HepG2 (cell line): ENCODE measurements around the gene HOXA4. TPM values are rescaled to one million over a fixed set of nuclear protein-coding genes. Genes with fewer than 3 reads are reported as not detected.
A peak's percentile ranks its signal among the peaks of the same experiment; 100 is the strongest.

Experiments used
- CREB1 ChIP-seq, 2 experiments: fragments of 450-650 bp in 1 of 2; IDR thresholded peaks; 2 replicates each; pipeline ENCODE4 v1.6.1; 2016 to 2017; ENCODE audit warnings: control low read depth in 1 of 2, mild to moderate bottlenecking in 1 of 2, missing compliant biosample characterization in 1 of 2, missing genetic modification characterization in 1 of 2
- EP300 ChIP-seq, 3 experiments: sonication (generic) in 1 of 3; formaldehyde crosslinking in 1 of 3; IDR thresholded peaks; 2 replicates each; pipeline versions ENCODE4 v1.5.1 to v1.6.1; 2011 to 2020; ENCODE audit warnings: low read depth in 2 of 3, low read length in 2 of 3, borderline replicate concordance in 1 of 3, improper control_type of control experiment in 1 of 3, mild to moderate bottlenecking in 1 of 3, missing genetic modification reagents in 1 of 3, moderate library complexity in 1 of 3
- ESRRA ChIP-seq: sonication (generic); formaldehyde crosslinking; IDR thresholded peaks from 2 replicates; pipeline ENCODE4 v1.5.1; 2020; ENCODE audit warnings: mild to moderate bottlenecking, low read depth, missing genetic modification reagents
- ETV5 ChIP-seq: IDR thresholded peaks from 2 replicates; pipeline ENCODE4 v1.6.1; 2018; ENCODE audit warnings: missing biosample characterization, missing genetic modification reagents, inconsistent platforms, borderline replicate concordance
- LCORL ChIP-seq, 2 experiments: fragments of 450-650 bp in 1 of 2; sonication (generic) in 1 of 2; formaldehyde crosslinking in 1 of 2; IDR thresholded peaks; 2 replicates each; pipeline versions ENCODE4 v1.5.0 to v1.6.1; 2017 to 2020; ENCODE audit warnings: antibody characterized with exemption in 1 of 2, missing genetic modification reagents in 1 of 2
- MIER3 ChIP-seq: IDR thresholded peaks from 2 replicates; pipeline ENCODE4 v1.6.1; 2016; ENCODE audit warnings: missing compliant biosample characterization, borderline replicate concordance
- NR2F6 ChIP-seq, 2 experiments: IDR thresholded peaks; 2 replicates each; pipeline ENCODE4 v1.6.1; 2016; ENCODE audit warnings: antibody characterized with exemption in 1 of 2, mild to moderate bottlenecking in 1 of 2
- PPARG ChIP-seq: conservative IDR thresholded peaks from 2 replicates; pipeline ENCODE4 v1.6.1; 2016; ENCODE audit warnings: missing biosample characterization, missing genetic modification reagents
- RAD21 ChIP-seq: fragments of 450-650 bp; formaldehyde crosslinking; IDR thresholded peaks from 2 replicates; pipeline ENCODE4 v1.5.0; 2020; ENCODE audit warnings: mild to moderate bottlenecking
- SALL1 ChIP-seq: sonication (generic); formaldehyde crosslinking; IDR thresholded peaks from 2 replicates; pipeline ENCODE4 v1.8.0; 2022; ENCODE audit warnings: mild to moderate bottlenecking, missing genetic modification reagents
- SMC3 ChIP-seq: IDR thresholded peaks from 2 replicates; pipeline ENCODE4 v1.6.1; 2011; ENCODE audit warnings: low read length, improper control_type of control experiment
- SOX6 ChIP-seq, 2 experiments: fragments of 450-650 bp in 1 of 2; sonication (generic) in 1 of 2; formaldehyde crosslinking in 1 of 2; IDR thresholded peaks; 2 replicates each; pipeline versions ENCODE4 v1.4.0 to v1.6.1; 2017 to 2020; ENCODE audit warnings: antibody characterized with exemption in 1 of 2, mild to moderate bottlenecking in 1 of 2, missing genetic modification reagents in 1 of 2
- TBL1XR1 ChIP-seq: fragments of 150-350 bp; IDR thresholded peaks from 2 replicates; pipeline ENCODE4 v1.6.1; 2014; ENCODE audit warnings: borderline replicate concordance, low read length; ENCODE audit not compliant: partially characterized antibody
- polyA plus RNA-seq, 8 experiments: library from polyadenylated mRNA; depleted of rRNA in 3 of 8; stranded (reverse) in 7 of 8; unstranded in 1 of 8; fragments of >200 nt; fragmentation: Illumina TruSeq in 4 of 8; extraction: Trizol in 4 of 8; gene quantifications; 2 replicates each; pipeline versions ENCODE4 v1.2.1 to v1.2.3, GENCODE V29; 2011 to 2016; ENCODE audit warnings: low read depth in 4 of 8, missing spikeins in 1 of 8, mixed read lengths in 1 of 8; ENCODE audit not compliant: insufficient read depth in 1 of 8
- total RNA-seq, 5 experiments: library from RNA; depleted of rRNA; stranded (reverse); fragments of >200 nt; fragmentation: Illumina TruSeq; extraction: Trizol; gene quantifications; 2 replicates each; pipeline ENCODE4 v1.2.3, GENCODE V29; 2016; ENCODE audit warnings: low read depth in 1 of 5
- TF ChIP-seq, protein P1 (sequence below): IDR thresholded peaks from 2 replicates; pipeline ENCODE4 v1.4.0; 2020; ENCODE audit warnings: mild to moderate bottlenecking, missing genetic modification reagents
- TF ChIP-seq, protein P2 (sequence below): sonication (generic); formaldehyde crosslinking; IDR thresholded peaks from 2 replicates; pipeline ENCODE4 v1.4.0; 2020; ENCODE audit warnings: missing genetic modification reagents, borderline replicate concordance
- TF ChIP-seq, protein P3 (sequence below): sonication (generic); formaldehyde crosslinking; IDR thresholded peaks from 2 replicates; pipeline ENCODE4 v1.8.0; 2022; ENCODE audit warnings: missing genetic modification reagents, mild to moderate bottlenecking, moderate library complexity, borderline replicate concordance

The HOXA4 gene
- total and polyA plus RNA-seq, 2 of the 13 experiments (the other 11 are each of a cell fraction or from before 2014, with no cell fraction given) = 2.4 to 5.4 TPM

DNA sequence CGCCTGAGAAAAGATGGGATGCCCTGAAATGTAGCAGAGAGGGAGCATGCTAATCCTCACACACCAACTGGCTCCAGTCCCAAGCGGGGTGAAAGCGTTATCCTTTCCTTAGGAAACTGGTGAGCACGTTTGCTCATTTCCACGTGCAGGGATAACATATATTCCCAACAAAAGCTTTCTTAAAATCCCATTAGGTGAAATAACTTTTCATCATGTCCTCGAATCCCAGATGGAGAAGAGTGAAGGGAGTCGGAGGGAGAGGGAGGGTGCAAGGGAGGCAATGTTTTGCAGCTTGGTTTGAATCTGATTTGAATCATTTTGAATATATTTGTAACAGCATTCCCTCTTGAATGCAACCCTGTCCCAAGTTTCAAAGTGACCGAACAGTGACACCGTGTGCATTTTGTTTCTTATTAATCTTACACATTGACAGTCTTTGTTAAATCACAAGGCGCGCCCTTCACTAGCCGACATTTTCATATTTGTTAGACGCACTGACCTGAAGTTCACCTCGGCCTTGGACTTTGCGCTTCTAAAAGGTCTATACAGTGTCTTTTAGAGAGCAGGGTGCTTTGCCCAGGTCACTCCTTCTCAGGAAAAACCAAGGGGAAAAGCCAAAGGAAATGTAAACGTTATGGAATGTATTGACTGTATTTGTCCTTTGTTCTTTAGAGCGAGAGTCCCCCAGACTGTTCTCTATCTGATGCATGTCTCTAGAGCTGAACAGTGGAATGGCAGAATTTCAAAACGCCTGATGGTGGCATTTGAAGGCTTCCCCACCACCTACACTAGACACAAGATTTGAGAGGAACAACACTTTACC is 3.1 kb upstream of the HOXA4 start (continued):
- peak in 1 of 2 experiments; percentile 75; a peak in 2 of 4 replicates for TF ChIP-seq EP300 (IDR thresholded peaks at IDR 0.05; ENCODE audit: low read depth in 2 of 2, low read length in 2 of 2)
- peak; percentile 34; the same call in 1 of the 2 replicates for TF ChIP-seq EP300 (CRISPR knock-in tag; IDR thresholded peaks at IDR 0.05; ENCODE audit: borderline replicate concordance)
- no peak for TF ChIP-seq SOX6 (IDR thresholded peaks at IDR 0.05)
- TF ChIP-seq SOX6 (CRISPR knock-in tag; IDR thresholded peaks at IDR 0.05) = peak; percentile 90
- TF ChIP-seq SMC3 = peak; percentile 14; the same call in 1 of the 2 replicates
- 0 out of 2 replicates have a peak, but pooled peaks have one; percentile 10 for TF ChIP-seq RAD21
- peak; percentile 81 for TF ChIP-seq SALL1 (CRISPR knock-in tag)
- TF ChIP-seq CREB1 (IDR thresholded peaks at IDR 0.05) = no peak
- peak; percentile 57 for TF ChIP-seq CREB1 (CRISPR knock-in tag; IDR thresholded peaks at IDR 0.05)
- TF ChIP-seq, protein P1, sequence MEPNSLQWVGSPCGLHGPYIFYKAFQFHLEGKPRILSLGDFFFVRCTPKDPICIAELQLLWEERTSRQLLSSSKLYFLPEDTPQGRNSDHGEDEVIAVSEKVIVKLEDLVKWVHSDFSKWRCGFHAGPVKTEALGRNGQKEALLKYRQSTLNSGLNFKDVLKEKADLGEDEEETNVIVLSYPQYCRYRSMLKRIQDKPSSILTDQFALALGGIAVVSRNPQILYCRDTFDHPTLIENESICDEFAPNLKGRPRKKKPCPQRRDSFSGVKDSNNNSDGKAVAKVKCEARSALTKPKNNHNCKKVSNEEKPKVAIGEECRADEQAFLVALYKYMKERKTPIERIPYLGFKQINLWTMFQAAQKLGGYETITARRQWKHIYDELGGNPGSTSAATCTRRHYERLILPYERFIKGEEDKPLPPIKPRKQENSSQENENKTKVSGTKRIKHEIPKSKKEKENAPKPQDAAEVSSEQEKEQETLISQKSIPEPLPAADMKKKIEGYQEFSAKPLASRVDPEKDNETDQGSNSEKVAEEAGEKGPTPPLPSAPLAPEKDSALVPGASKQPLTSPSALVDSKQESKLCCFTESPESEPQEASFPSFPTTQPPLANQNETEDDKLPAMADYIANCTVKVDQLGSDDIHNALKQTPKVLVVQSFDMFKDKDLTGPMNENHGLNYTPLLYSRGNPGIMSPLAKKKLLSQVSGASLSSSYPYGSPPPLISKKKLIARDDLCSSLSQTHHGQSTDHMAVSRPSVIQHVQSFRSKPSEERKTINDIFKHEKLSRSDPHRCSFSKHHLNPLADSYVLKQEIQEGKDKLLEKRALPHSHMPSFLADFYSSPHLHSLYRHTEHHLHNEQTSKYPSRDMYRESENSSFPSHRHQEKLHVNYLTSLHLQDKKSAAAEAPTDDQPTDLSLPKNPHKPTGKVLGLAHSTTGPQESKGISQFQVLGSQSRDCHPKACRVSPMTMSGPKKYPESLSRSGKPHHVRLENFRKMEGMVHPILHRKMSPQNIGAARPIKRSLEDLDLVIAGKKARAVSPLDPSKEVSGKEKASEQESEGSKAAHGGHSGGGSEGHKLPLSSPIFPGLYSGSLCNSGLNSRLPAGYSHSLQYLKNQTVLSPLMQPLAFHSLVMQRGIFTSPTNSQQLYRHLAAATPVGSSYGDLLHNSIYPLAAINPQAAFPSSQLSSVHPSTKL = peak; percentile 92
- TF ChIP-seq ETV5 = peak; percentile 33; the same call in 1 of the 2 replicates
- peak; percentile 64 for TF ChIP-seq TBL1XR1
- TF ChIP-seq ESRRA (CRISPR knock-in tag) = peak; percentile 88
- TF ChIP-seq MIER3 = peak; percentile 73; the same call in 1 of the 2 replicates
- TF ChIP-seq PPARG = peak; percentile 64
- TF ChIP-seq, protein P2, sequence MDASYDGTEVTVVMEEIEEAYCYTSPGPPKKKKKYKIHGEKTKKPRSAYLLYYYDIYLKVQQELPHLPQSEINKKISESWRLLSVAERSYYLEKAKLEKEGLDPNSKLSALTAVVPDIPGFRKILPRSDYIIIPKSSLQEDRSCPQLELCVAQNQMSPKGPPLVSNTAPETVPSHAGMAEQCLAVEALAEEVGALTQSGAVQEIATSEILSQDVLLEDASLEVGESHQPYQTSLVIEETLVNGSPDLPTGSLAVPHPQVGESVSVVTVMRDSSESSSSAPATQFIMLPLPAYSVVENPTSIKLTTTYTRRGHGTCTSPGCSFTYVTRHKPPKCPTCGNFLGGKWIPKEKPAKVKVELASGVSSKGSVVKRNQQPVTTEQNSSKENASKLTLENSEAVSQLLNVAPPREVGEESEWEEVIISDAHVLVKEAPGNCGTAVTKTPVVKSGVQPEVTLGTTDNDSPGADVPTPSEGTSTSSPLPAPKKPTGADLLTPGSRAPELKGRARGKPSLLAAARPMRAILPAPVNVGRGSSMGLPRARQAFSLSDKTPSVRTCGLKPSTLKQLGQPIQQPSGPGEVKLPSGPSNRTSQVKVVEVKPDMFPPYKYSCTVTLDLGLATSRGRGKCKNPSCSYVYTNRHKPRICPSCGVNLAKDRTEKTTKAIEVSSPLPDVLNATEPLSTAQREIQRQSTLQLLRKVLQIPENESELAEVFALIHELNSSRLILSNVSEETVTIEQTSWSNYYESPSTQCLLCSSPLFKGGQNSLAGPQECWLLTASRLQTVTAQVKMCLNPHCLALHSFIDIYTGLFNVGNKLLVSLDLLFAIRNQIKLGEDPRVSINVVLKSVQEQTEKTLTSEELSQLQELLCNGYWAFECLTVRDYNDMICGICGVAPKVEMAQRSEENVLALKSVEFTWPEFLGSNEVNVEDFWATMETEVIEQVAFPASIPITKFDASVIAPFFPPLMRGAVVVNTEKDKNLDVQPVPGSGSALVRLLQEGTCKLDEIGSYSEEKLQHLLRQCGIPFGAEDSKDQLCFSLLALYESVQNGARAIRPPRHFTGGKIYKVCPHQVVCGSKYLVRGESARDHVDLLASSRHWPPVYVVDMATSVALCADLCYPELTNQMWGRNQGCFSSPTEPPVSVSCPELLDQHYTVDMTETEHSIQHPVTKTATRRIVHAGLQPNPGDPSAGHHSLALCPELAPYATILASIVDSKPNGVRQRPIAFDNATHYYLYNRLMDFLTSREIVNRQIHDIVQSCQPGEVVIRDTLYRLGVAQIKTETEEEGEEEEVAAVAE = no peak
- TF ChIP-seq LCORL (IDR thresholded peaks at IDR 0.05) = no peak
- peak; percentile 67; the same call in 1 of the 2 replicates for TF ChIP-seq LCORL (CRISPR knock-in tag; IDR thresholded peaks at IDR 0.05)
- peak; percentile 83 for TF ChIP-seq NR2F6 (IDR thresholded peaks at IDR 0.05)
- peak; percentile 69 for TF ChIP-seq NR2F6 (CRISPR knock-in tag; IDR thresholded peaks at IDR 0.05)
- TF ChIP-seq, protein P3, sequence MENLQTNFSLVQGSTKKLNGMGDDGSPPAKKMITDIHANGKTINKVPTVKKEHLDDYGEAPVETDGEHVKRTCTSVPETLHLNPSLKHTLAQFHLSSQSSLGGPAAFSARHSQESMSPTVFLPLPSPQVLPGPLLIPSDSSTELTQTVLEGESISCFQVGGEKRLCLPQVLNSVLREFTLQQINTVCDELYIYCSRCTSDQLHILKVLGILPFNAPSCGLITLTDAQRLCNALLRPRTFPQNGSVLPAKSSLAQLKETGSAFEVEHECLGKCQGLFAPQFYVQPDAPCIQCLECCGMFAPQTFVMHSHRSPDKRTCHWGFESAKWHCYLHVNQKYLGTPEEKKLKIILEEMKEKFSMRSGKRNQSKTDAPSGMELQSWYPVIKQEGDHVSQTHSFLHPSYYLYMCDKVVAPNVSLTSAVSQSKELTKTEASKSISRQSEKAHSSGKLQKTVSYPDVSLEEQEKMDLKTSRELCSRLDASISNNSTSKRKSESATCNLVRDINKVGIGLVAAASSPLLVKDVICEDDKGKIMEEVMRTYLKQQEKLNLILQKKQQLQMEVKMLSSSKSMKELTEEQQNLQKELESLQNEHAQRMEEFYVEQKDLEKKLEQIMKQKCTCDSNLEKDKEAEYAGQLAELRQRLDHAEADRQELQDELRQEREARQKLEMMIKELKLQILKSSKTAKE = peak; percentile 86
